ENCODE measurements around the gene GLT8D2.

- TF ChIP-seq, protein P1, sequence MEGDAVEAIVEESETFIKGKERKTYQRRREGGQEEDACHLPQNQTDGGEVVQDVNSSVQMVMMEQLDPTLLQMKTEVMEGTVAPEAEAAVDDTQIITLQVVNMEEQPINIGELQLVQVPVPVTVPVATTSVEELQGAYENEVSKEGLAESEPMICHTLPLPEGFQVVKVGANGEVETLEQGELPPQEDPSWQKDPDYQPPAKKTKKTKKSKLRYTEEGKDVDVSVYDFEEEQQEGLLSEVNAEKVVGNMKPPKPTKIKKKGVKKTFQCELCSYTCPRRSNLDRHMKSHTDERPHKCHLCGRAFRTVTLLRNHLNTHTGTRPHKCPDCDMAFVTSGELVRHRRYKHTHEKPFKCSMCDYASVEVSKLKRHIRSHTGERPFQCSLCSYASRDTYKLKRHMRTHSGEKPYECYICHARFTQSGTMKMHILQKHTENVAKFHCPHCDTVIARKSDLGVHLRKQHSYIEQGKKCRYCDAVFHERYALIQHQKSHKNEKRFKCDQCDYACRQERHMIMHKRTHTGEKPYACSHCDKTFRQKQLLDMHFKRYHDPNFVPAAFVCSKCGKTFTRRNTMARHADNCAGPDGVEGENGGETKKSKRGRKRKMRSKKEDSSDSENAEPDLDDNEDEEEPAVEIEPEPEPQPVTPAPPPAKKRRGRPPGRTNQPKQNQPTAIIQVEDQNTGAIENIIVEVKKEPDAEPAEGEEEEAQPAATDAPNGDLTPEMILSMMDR (IDR thresholded peaks at IDR 0.05; ENCODE audit: insufficient read depth, low read length) = no peak
- no peak for TF ChIP-seq REST (IDR thresholded peaks at IDR 0.05; ENCODE audit: insufficient replicate concordance, low read depth)
- no peak for TF ChIP-seq SPI1 (IDR thresholded peaks at IDR 0.05; ENCODE audit: borderline replicate concordance, low read depth)
- no peak for TF ChIP-seq GABPA (IDR thresholded peaks at IDR 0.05; ENCODE audit: low read depth)
- no peak for TF ChIP-seq POLR2AphosphoS5 (IDR thresholded peaks at IDR 0.05; ENCODE audit: low read depth)
These were observed 85.2 kb downstream of the GLT8D2 start for GRCh38 chr12:103964805-103965204.
